Stimulated activated CD4-positive, alpha-beta T cell treated with anti-CD3 and anti-CD28 coated beads, Interleukin-12 subunit alpha, Interleukin-12 subunit beta, amount 100 ng/mL, for 48 hours (primary cell): ENCODE data around the gene CYP27B1.

Experiments used
- DNase-seq, 3 donors: peaks; one replicate each; pipeline ENCODE4 v3.0.0-alpha.2; 2020; ENCODE audit warnings: low read depth in 2 of 3, low spot score in 1 of 3

CYP27B1 gene

GRCh38 chr12:57736741-57737466 is 30.0 kb downstream of the CYP27B1 start:
- no peak for DNase-seq

- no peak for DNase-seq
These were observed 30.7 kb downstream of the CYP27B1 start for GRCh38 chr12:57735952-57736740.

GRCh38 chr12:57735198-57735855 is 31.6 kb downstream of the CYP27B1 start:
- DNase-seq = no peak

GRCh38 chr12:57734591-57734990 is 32.3 kb downstream of the CYP27B1 start:
- no peak for DNase-seq

- no peak for DNase-seq
These were observed 33.0 kb downstream of the CYP27B1 start for GRCh38 chr12:57733928-57734327.

GRCh38 chr12:57732726-57733593 is 33.9 kb downstream of the CYP27B1 start:
- DNase-seq = no peak

GRCh38 chr12:57732270-57732669 is 34.6 kb downstream of the CYP27B1 start:
- DNase-seq = no peak

- no peak for DNase-seq
These were observed 35.3 kb downstream of the CYP27B1 start for GRCh38 chr12:57731411-57732080.

- DNase-seq = no peak
These were observed 36.4 kb downstream of the CYP27B1 start for GRCh38 chr12:57730336-57731067.

GRCh38 chr12:57729321-57729844 is 37.5 kb downstream of the CYP27B1 start:
- no peak for DNase-seq

GRCh38 chr12:57727758-57728395 is 39.0 kb downstream of the CYP27B1 start:
- DNase-seq = no peak

GRCh38 chr12:57726884-57727757 is 39.8 kb downstream of the CYP27B1 start:
- DNase-seq = no peak

- no peak for DNase-seq
These were observed 40.6 kb downstream of the CYP27B1 start for GRCh38 chr12:57726151-57726883.

GRCh38 chr12:57725851-57726150 is 41.1 kb downstream of the CYP27B1 start:
- no peak for DNase-seq

GRCh38 chr12:57724936-57725740 is 41.7 kb downstream of the CYP27B1 start:
- no peak for DNase-seq

GRCh38 chr12:57724003-57724935 is 42.6 kb downstream of the CYP27B1 start:
- DNase-seq = no peak
